H1 (cell line): ENCODE measurements around the gene PUSL1. TPM values are rescaled to one million over a fixed set of nuclear protein-coding genes. Genes with fewer than 3 reads are reported as not detected.

Experiments
- CTCF ChIA-PET: fragments of 300-600 bp; sonication (Branson Sonifier 250); formaldehyde crosslinking; loops from one replicate; lab custom pipeline; 2021; ENCODE audit not compliant: partially characterized antibody; lab: Charles Lee
- POLR2A ChIA-PET: fragments of 300-600 bp; sonication (Branson Sonifier 250); formaldehyde crosslinking; loops from one replicate; lab custom pipeline; 2021; ENCODE audit warnings: inconsistent platforms; ENCODE audit not compliant: partially characterized antibody; lab: Charles Lee
- DNase-seq, 2 experiments: peaks; one replicate each; pipeline versions ENCODE4 v3.0.0 to v3.0.0-alpha.2; 2010 to 2022; ENCODE audit warnings: low spot score in 2 of 2, low read depth in 1 of 2, mixed read lengths in 1 of 2
- FAIRE-seq: peaks from 2 replicates; lab custom pipeline; 2011; peaks lifted over from hg19 to GRCh38; lab: Jason Lieb, UNC
- H2AFZ ChIP-seq: 2 replicates; pipeline ENCODE4 v1.8.1; 2012; ENCODE audit warnings: low read length, inconsistent platforms
- H2AK5ac ChIP-seq: 2 replicates; pipeline ENCODE4 v1.6.1; 2013; ENCODE audit warnings: low read depth, low read length
- H2BK120ac ChIP-seq: replicated peaks from 2 replicates; pipeline ENCODE3; 2013; ENCODE audit warnings: low read depth, low read length, inconsistent platforms
- H2BK12ac ChIP-seq: 2 replicates; pipeline ENCODE4 v1.6.1; 2013; ENCODE audit warnings: low read depth, low read length
- H2BK15ac ChIP-seq: 2 replicates; pipeline ENCODE4 v1.6.1; 2013; ENCODE audit warnings: low read length
- H2BK20ac ChIP-seq: 2 replicates; pipeline ENCODE4 v1.6.1; 2013; ENCODE audit warnings: low read length
- H2BK5ac ChIP-seq: 2 replicates; pipeline ENCODE4 v1.6.1; 2013; ENCODE audit warnings: low read depth, low read length
- H3K14ac ChIP-seq: 2 replicates; pipeline ENCODE4 v1.6.1; 2013; ENCODE audit warnings: inconsistent platforms; ENCODE audit not compliant: insufficient read length
- H3K18ac ChIP-seq: 2 replicates; pipeline ENCODE4 v1.6.1; 2013; ENCODE audit warnings: low read length; ENCODE audit errors: extremely low read depth
- H3K23ac ChIP-seq: 2 replicates; pipeline ENCODE4 v1.6.1; 2013; ENCODE audit warnings: inconsistent platforms; ENCODE audit not compliant: insufficient read length
- H3K23me2 ChIP-seq: 2 replicates; pipeline ENCODE4 v1.6.1; 2013; ENCODE audit warnings: low read depth, low read length
- H3K27ac ChIP-seq: 2 replicates; pipeline ENCODE4 v1.6.1; 2011; ENCODE audit warnings: low read depth, low read length, inconsistent platforms
- H3K27me3 ChIP-seq, 4 experiments: replicated peaks in 1 of 4; 1 replicate in 1 of 4; 2 replicates in 3 of 4; pipeline versions ENCODE4 v1.6.1 to v1.8.1; 2011 to 2013; ENCODE audit warnings: low read length in 3 of 4, mild to moderate bottlenecking in 3 of 4, inconsistent platforms in 2 of 4, mixed read lengths in 2 of 4, moderate library complexity in 1 of 4; ENCODE audit not compliant: control insufficient read depth in 3 of 4, insufficient read depth in 3 of 4; ENCODE audit errors: extremely low read depth in 1 of 4
- H3K36me3 ChIP-seq, 4 experiments: 2 replicates each; pipeline versions ENCODE4 v1.6.1 to v1.8.1; 2011 to 2013; ENCODE audit warnings: mild to moderate bottlenecking in 4 of 4, low read length in 3 of 4, moderate library complexity in 2 of 4, control low read depth in 1 of 4, inconsistent platforms in 1 of 4; ENCODE audit not compliant: insufficient read depth in 4 of 4, control insufficient read depth in 2 of 4
- H3K4ac ChIP-seq: replicated peaks from 2 replicates; pipeline ENCODE3; 2013; ENCODE audit warnings: low read length, low read depth, mixed read lengths, inconsistent platforms; ENCODE audit not compliant: insufficient read length
- H3K4me1 ChIP-seq, 4 experiments: replicated peaks in 1 of 4; 1 replicate in 1 of 4; 2 replicates in 3 of 4; pipeline versions ENCODE4 v1.6.1 to v1.8.1; 2011 to 2013; ENCODE audit warnings: low read length in 3 of 4, inconsistent platforms in 2 of 4, mixed read lengths in 1 of 4; ENCODE audit not compliant: insufficient read depth in 4 of 4, control insufficient read depth in 3 of 4
- H3K4me2 ChIP-seq, 2 experiments: 2 replicates each; pipeline versions ENCODE4 v1.6.1 to v1.8.1; 2011 to 2013; ENCODE audit warnings: low read depth in 2 of 2, low read length in 2 of 2, control low read depth in 1 of 2, inconsistent platforms in 1 of 2, mild to moderate bottlenecking in 1 of 2; ENCODE audit not compliant: insufficient read depth in 1 of 2
- H3K4me3 ChIP-seq, 4 experiments: fragments of 200-600, 300-600 bp in 1 of 4; sonication (generic), shearing (Covaris generic), sonication (Bioruptor Twin) in 1 of 4; 2 replicates each; pipeline versions ENCODE4 v1.5.1 to v1.8.1; 2011 to 2016; ENCODE audit warnings: low read length in 4 of 4, low read depth in 3 of 4, control low read depth in 2 of 4, inconsistent platforms in 2 of 4, mild to moderate bottlenecking in 2 of 4, mixed read lengths in 1 of 4, moderate library complexity in 1 of 4; ENCODE audit not compliant: insufficient read depth in 2 of 4; ENCODE audit errors: extremely low read depth in 1 of 4
- H3K56ac ChIP-seq: replicated peaks from 2 replicates; pipeline ENCODE3; 2013; ENCODE audit warnings: low read depth, mild to moderate bottlenecking, mixed read lengths, low read length, inconsistent platforms; ENCODE audit not compliant: insufficient read length
- H3K79me1 ChIP-seq: 2 replicates; pipeline ENCODE4 v1.6.1; 2013; ENCODE audit warnings: low read depth, low read length, control low read depth
- H3K79me2 ChIP-seq, 2 experiments: 2 replicates each; pipeline versions ENCODE4 v1.6.1 to v1.8.1; 2012 to 2013; ENCODE audit warnings: low read length in 2 of 2, mild to moderate bottlenecking in 2 of 2, inconsistent platforms in 1 of 2; ENCODE audit not compliant: insufficient read depth in 2 of 2, control insufficient read depth in 1 of 2
- H3K9ac ChIP-seq, 4 experiments: replicated peaks in 1 of 4; 1 replicate in 1 of 4; 2 replicates in 3 of 4; pipeline versions ENCODE4 v1.6.1 to v1.8.1; 2011 to 2013; ENCODE audit warnings: low read depth in 3 of 4, low read length in 3 of 4, control low read depth in 2 of 4, mild to moderate bottlenecking in 2 of 4, moderate library complexity in 2 of 4, inconsistent platforms in 1 of 4; ENCODE audit errors: extremely low read depth in 1 of 4
- H3K9me3 ChIP-seq, 2 experiments: 2 replicates each; pipeline versions ENCODE4 v1.6.1 to v1.8.1; 2012 to 2013; ENCODE audit warnings: mild to moderate bottlenecking in 2 of 2, moderate library complexity in 2 of 2, control low read depth in 1 of 2, inconsistent platforms in 1 of 2, low read depth in 1 of 2, low read length in 1 of 2, mixed read lengths in 1 of 2; ENCODE audit not compliant: insufficient read depth in 2 of 2
- H4K20me1 ChIP-seq, 2 experiments: replicated peaks in 1 of 2; 2 replicates each; pipeline versions ENCODE3 to v1.8.1; 2011 to 2013; ENCODE audit warnings: inconsistent platforms in 2 of 2, low read length in 2 of 2, mild to moderate bottlenecking in 1 of 2; ENCODE audit not compliant: insufficient read depth in 2 of 2, control insufficient read depth in 1 of 2
- H4K5ac ChIP-seq: 2 replicates; pipeline ENCODE4 v1.6.1; 2013; ENCODE audit warnings: low read length, low read depth, mixed read lengths, inconsistent platforms; ENCODE audit not compliant: insufficient read length
- H4K8ac ChIP-seq: 2 replicates; pipeline ENCODE4 v1.8.0; 2013; ENCODE audit warnings: mild to moderate bottlenecking, moderate library complexity, low read length, inconsistent platforms; ENCODE audit not compliant: insufficient read depth; ENCODE audit errors: extremely low read depth
- H4K91ac ChIP-seq: replicated peaks from 2 replicates; pipeline ENCODE3; 2013; ENCODE audit warnings: low read length, mixed read lengths, inconsistent platforms; ENCODE audit not compliant: insufficient read length
- CTBP2 ChIP-seq: IDR thresholded peaks from 2 replicates; pipeline ENCODE4 v1.7.0; 2011; ENCODE audit warnings: borderline replicate concordance, mild to moderate bottlenecking, moderate library complexity, mixed read lengths, low read length; ENCODE audit not compliant: insufficient read depth, insufficient read length
- POLR2A ChIP-seq, 2 experiments: IDR thresholded peaks; 1 replicate in 1 of 2; 2 replicates in 1 of 2; pipeline ENCODE4 v1.6.1; 2011; ENCODE audit warnings: low read depth in 2 of 2, low read length in 2 of 2, mild to moderate bottlenecking in 2 of 2; ENCODE audit errors: control extremely low read depth in 1 of 2
- WGBS, 2 experiments: shearing (Covaris generic) in 1 of 2; methylation state at CpG; one replicate each; pipeline versions ENCODE4 v1.1.6 to v1.1.7; 2013 to 2015; ENCODE audit warnings: low lambda C conversion rate in 2 of 2, mixed read lengths in 2 of 2, inconsistent platforms in 1 of 2, low coverage in 1 of 2, missing lambda C conversion rate in 1 of 2; ENCODE audit not compliant: insufficient replicate concordance in 2 of 2, insufficient coverage in 1 of 2, insufficient read length in 1 of 2; ENCODE audit errors: extremely low coverage in 1 of 2, missing lambda C conversion rate in 1 of 2; 5-methylcytosine and 5-hydroxymethylcytosine counted together
- polyA plus RNA-seq, 7 experiments: library from polyadenylated mRNA; depleted of rRNA in 3 of 7; stranded (reverse) in 5 of 7; unstranded in 2 of 7; fragments of >200 nt in 5 of 7; fragments of 200-250 nt in 2 of 7; gene quantifications; 1 replicate in 5 of 7; 2 replicates in 1 of 7; 4 replicates in 1 of 7; pipeline versions ENCODE4 v1.2.1 to v1.2.3, GENCODE V29; 2011 to 2013; ENCODE audit warnings: missing spikeins in 2 of 7, mixed read lengths in 2 of 7
- total RNA-seq: library from RNA; stranded (reverse); fragmentation: NEBNext Ultra II Directional; extraction: Animal tissue kit (Norgen Biotek cat#: 25700); gene quantifications from 2 replicates; pipeline ENCODE4 v1.2.1, GENCODE V29; 2021

PUSL1 gene
- total and polyA plus RNA-seq, 2 of the 8 experiments (the other 6 are each of a cell fraction or from before 2014, with no cell fraction given) = 38.8 to 87.4 TPM

GRCh38 chr1:1313500-1314236, 5.3 kb downstream of the PUSL1 start:
- H4K91ac ChIP-seq = no peak overlapping the region
- H3K9me3 ChIP-seq = no peaks in the 10 kb centered on the region
- no peak overlapping the region for H3K9ac ChIP-seq
- H3K36me3 ChIP-seq = peaks cover 17 to 44% (median 37%) of the 10 kb centered on the region in 4 experiments
- no peak overlapping the region for H2BK12ac ChIP-seq
- DNase-seq (no peak), FAIRE-seq (no peak)
- no peak overlapping the region for H3K18ac ChIP-seq
- ChIA-PET POLR2A (interaction anchor here (0.7 to 10.1 kb wide), 11 partner anchors 9 to 79 kb away, joined by 3 to 134 read pairs (median 6); partner anchors contain the start of genes AURKAIP1, CPTP, INTS11 and TAS1R3), CTCF (interaction anchor here (0.8 to 2.8 kb wide), 6 partner anchors 13 to 128 kb away, joined by 3 to 9 read pairs (median 4); no protein-coding TSS in a partner anchor)
- WGBS, 2 experiments = 90% methylated on average over 37 of the region's 37 CpGs; no CpG with 5 or more reads in 1 of the 2 experiments
- H2BK15ac ChIP-seq = no peak overlapping the region
- no peak overlapping the region for H2BK120ac ChIP-seq
- H3K4me3 ChIP-seq = no peak overlapping the region
- H4K5ac ChIP-seq = no peak overlapping the region
- no peak for TF ChIP-seq CTBP2
- 0 out of 3 replicates have a peak, but pooled peaks of 1 of the 2 experiments have one; percentile 3 for TF ChIP-seq POLR2A (IDR thresholded peaks at IDR 0.05; ENCODE audit: control extremely low read depth in 1 of 2, low read depth in 2 of 2, low read length in 2 of 2)
- no peak overlapping the region for H2AFZ ChIP-seq
- H3K79me2 ChIP-seq = peaks cover 0 to 4% of the 10 kb centered on the region in 2 experiments; a peak in 1 of 4 replicates
- no peak overlapping the region for H3K4me2 ChIP-seq
- no peak overlapping the region for H3K56ac ChIP-seq
- H4K20me1 ChIP-seq = peaks cover 8 to 23% of the 10 kb centered on the region in 2 experiments
- H3K27ac ChIP-seq = no peak overlapping the region
- no peak overlapping the region for H3K23ac ChIP-seq
- no peak overlapping the region for H2AK5ac ChIP-seq
- no peak overlapping the region for H2BK20ac ChIP-seq
- H3K14ac ChIP-seq = no peak overlapping the region
- H3K4ac ChIP-seq = no peak overlapping the region
- H2BK5ac ChIP-seq = no peak overlapping the region
- H3K27me3 ChIP-seq = no peaks in the 10 kb centered on the region
- H3K4me1 ChIP-seq = peaks cover 0 to 23% (median 12%) of the 10 kb centered on the region in 4 experiments; a peak in 6 of 7 replicates
- H4K8ac ChIP-seq = peak overlapping the region; percentile 68; the same call in 1 of the 2 replicates
- H3K79me1 ChIP-seq = peaks cover 4% of the 10 kb centered on the region; the same call in 1 of the 2 replicates
- H3K23me2 ChIP-seq = peaks cover 9% of the 10 kb centered on the region; the same call in 1 of the 2 replicates
